ENCODE data around the gene TBC1D22A. TPM values are rescaled to one million over a fixed set of nuclear protein-coding genes. Genes with fewer than 3 reads are reported as not detected.
A peak's percentile ranks its signal among the peaks of the same experiment; 100 is the strongest.

TBC1D22A gene
- total and polyA plus RNA-seq, 8 donors = 13.3 to 53.1 (median 21.5) TPM

DNA sequence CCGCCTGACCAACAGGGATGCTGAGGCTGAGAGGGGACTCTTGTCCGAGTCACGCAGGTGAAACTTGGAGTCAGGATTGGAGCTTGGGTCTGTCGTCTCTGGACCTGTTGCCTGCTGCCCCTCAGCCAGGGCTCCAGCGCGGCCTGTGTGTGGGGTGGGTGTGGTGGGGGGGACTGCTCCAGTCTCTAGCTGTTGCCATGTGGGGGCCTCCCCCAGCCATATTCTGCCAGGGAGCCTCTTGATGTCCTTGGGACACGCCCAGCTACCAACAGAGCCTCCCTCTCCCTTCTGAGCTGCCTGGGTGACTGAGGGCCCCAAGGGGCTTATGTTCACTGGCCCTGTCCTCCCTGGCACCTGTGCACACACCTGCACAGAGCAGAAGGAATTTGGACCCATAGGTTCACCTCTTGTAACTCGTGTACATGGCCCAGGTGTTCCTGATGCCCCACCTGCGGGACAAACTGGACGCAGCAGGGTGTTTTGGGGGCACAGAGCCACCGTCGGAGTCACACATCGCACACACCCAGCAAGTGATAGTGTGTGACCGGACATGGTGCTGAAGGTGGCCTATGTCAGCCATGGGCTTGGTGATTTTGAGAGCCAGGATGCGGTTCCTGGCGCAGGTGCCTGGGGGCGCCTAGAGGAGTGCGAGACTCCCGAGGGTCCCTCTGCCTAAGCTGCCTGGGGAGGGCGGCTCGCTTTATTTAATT is 252.3 kb downstream of the TBC1D22A start:
- Histone ChIP-seq H3K4me3 (no peak overlapping the region), H3K36me3 (peaks cover under 1 to 22% (median 17%) of the 10 kb centered on the region in 4 donors), H3K27ac (no peak overlapping the region), H3K27me3 (no peaks in the 10 kb centered on the region), H3K4me1 (peaks cover 0 to 4% (median 0%) of the 10 kb centered on the region in 4 donors), H3K9me3 (no peaks in the 10 kb centered on the region)
- intact Hi-C loops (cut with DNase I; ENCODE audit: low total_unique reads) = no loop called here
- DNase-seq = peak in 1 of 2 donors; percentile 19
- TF ChIP-seq POLR2AphosphoS5 (IDR thresholded peaks at IDR 0.05) (no peak), POLR2A (IDR thresholded peaks at IDR 0.05) (no peak), EP300 (IDR thresholded peaks at IDR 0.05) (no peak), CTCF (IDR thresholded peaks at IDR 0.05) (no peak)
- WGBS, 5 donors = 93 to 95% (median 95%) methylated on average over 20 to 21 of the region's 21 CpGs

GRCh38 chr22:47015589-47016178 is 253.2 kb downstream of the TBC1D22A start:
- H3K4me3 ChIP-seq = no peak overlapping the region
- WGBS, 5 donors = 92 to 98% (median 94%) methylated on average over 12 to 16 of the region's 16 CpGs
- H3K27ac ChIP-seq = no peak overlapping the region
- no peaks in the 10 kb centered on the region for H3K4me1 ChIP-seq
- peak in 1 of 2 donors; percentile 23 for DNase-seq
- H3K36me3 ChIP-seq = peaks cover 0 to 22% (median 16%) of the 10 kb centered on the region in 4 donors
- H3K9me3 ChIP-seq = peaks cover 0 to 3% (median 0%) of the 10 kb centered on the region in 4 donors
- TF ChIP-seq POLR2AphosphoS5 (IDR thresholded peaks at IDR 0.05) (no peak), CTCF (IDR thresholded peaks at IDR 0.05) (no peak), POLR2A (IDR thresholded peaks at IDR 0.05) (no peak), EP300 (IDR thresholded peaks at IDR 0.05) (no peak)
- intact Hi-C loops (cut with DNase I; ENCODE audit: low total_unique reads) = no loop called here
- no peaks in the 10 kb centered on the region for H3K27me3 ChIP-seq

- H3K27ac ChIP-seq = no peak overlapping the region
- WGBS, 5 donors = 96 to 99% (median 97%) methylated on average over 21 to 22 of the region's 22 CpGs
- peaks cover 0 to 22% (median 16%) of the 10 kb centered on the region in 4 donors for H3K36me3 ChIP-seq
- DNase-seq = peak in 1 of 2 donors; percentile 19
- intact Hi-C loops (cut with DNase I; ENCODE audit: low total_unique reads) = no loop called here
- no peaks in the 10 kb centered on the region for H3K4me1 ChIP-seq
- H3K9me3 ChIP-seq = peaks cover 0 to 8% (median 0%) of the 10 kb centered on the region in 4 donors
- no peaks in the 10 kb centered on the region for H3K27me3 ChIP-seq
- H3K4me3 ChIP-seq = no peak overlapping the region
- TF ChIP-seq POLR2A (IDR thresholded peaks at IDR 0.05) (no peak), CTCF (IDR thresholded peaks at IDR 0.05) (no peak), POLR2AphosphoS5 (IDR thresholded peaks at IDR 0.05) (no peak), EP300 (IDR thresholded peaks at IDR 0.05) (no peak)
Observed at GRCh38 chr22:47016631-47017030, 254.2 kb downstream of the TBC1D22A start.

GRCh38 chr22:47017245-47017644 is 254.8 kb downstream of the TBC1D22A start:
- H3K27ac ChIP-seq = no peak overlapping the region
- DNase-seq = peak in 1 of 2 donors; percentile 11
- H3K27me3 ChIP-seq = no peaks in the 10 kb centered on the region
- H3K9me3 ChIP-seq = peaks cover 0 to 8% (median 0%) of the 10 kb centered on the region in 4 donors
- WGBS, 5 donors = 90 to 96% (median 91%) methylated on average over 13 of the region's 13 CpGs
- intact Hi-C loops (cut with DNase I; ENCODE audit: low total_unique reads) = no loop called here
- TF ChIP-seq CTCF (IDR thresholded peaks at IDR 0.05) (no peak), EP300 (IDR thresholded peaks at IDR 0.05) (no peak), POLR2AphosphoS5 (IDR thresholded peaks at IDR 0.05) (no peak), POLR2A (IDR thresholded peaks at IDR 0.05) (no peak)
- no peaks in the 10 kb centered on the region for H3K4me1 ChIP-seq
- no peak overlapping the region for H3K4me3 ChIP-seq
- peaks cover 0 to 22% (median 16%) of the 10 kb centered on the region in 4 donors for H3K36me3 ChIP-seq
